Osteocyte (in vitro differentiated cells): ENCODE data around the gene RAD51B. TPM values are rescaled to one million over a fixed set of nuclear protein-coding genes. Genes with fewer than 3 reads are reported as not detected.

Experiments used
- DNase-seq: peaks from one replicate; pipeline ENCODE4 v3.0.0; 2021; ENCODE audit warnings: mixed read lengths; ENCODE audit not compliant: unreplicated experiment; ENCODE audit errors: extremely low spot score
- H3K27ac Mint-ChIP-seq: one replicate; pipeline ENCODE4 v1.8.0; 2021; ENCODE audit warnings: mild to moderate bottlenecking, mixed read lengths; ENCODE audit not compliant: unreplicated experiment
- H3K27me3 Mint-ChIP-seq: one replicate; pipeline ENCODE4 v1.8.0; 2021; ENCODE audit warnings: mixed read lengths; ENCODE audit not compliant: unreplicated experiment
- H3K36me3 Mint-ChIP-seq: one replicate; pipeline ENCODE4 v1.8.0; 2021; ENCODE audit warnings: mixed read lengths; ENCODE audit not compliant: unreplicated experiment
- H3K4me1 Mint-ChIP-seq: one replicate; pipeline ENCODE4 v1.8.0; 2021; ENCODE audit warnings: mixed read lengths; ENCODE audit not compliant: unreplicated experiment
- H3K4me3 Mint-ChIP-seq: one replicate; pipeline ENCODE4 v1.8.0; 2021; ENCODE audit warnings: mild to moderate bottlenecking, moderate library complexity, mixed read lengths; ENCODE audit not compliant: unreplicated experiment
- H3K9me3 Mint-ChIP-seq: one replicate; pipeline ENCODE4 v1.8.0; 2021; ENCODE audit warnings: mixed read lengths; ENCODE audit not compliant: unreplicated experiment
- CTCF ChIP-seq: fragments of 200-600 bp; sonication (generic); IDR thresholded peaks from 2 replicates; pipeline ENCODE4 v1.5.0; 2021; ENCODE audit warnings: antibody characterized with exemption, mild to moderate bottlenecking, moderate library complexity
- total RNA-seq: library from RNA; stranded (reverse); gene quantifications from 2 replicates; pipeline ENCODE4 v1.2.1, GENCODE V29; 2021

Gene RAD51B
- total RNA-seq, 1 donor from 2014 or later, result 12.7 TPM

DNA sequence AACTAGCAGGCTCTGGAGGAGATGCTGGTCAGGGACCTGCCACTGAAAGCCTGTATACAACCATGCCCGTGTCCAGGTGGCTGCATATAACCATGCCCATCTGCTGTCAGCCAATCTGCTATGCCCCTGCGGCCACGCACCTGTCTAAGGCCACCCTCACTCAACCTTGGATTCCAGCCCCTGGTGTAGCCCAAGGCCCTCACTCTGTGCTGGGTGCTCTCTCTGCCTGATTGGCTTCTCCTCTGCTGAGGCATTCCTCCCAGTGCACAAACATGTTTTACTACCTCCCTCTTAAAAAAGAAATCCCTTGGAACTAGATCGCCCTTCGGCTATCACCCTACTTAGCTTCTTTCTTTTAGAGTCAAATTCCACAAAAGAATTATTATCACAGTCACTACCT, 927.8 kb downstream of the RAD51B start:
- DNase-seq, result no peak
- Mint-ChIP-seq H3K9me3 (no peaks in the 10 kb centered on the region), H3K27ac (no peak overlapping the region), H3K4me3 (no peak overlapping the region), H3K27me3 (peaks cover 7% of the 10 kb centered on the region), H3K4me1 (peaks cover 4% of the 10 kb centered on the region), H3K36me3 (no peaks in the 10 kb centered on the region)
- no peak for TF ChIP-seq CTCF

DNA sequence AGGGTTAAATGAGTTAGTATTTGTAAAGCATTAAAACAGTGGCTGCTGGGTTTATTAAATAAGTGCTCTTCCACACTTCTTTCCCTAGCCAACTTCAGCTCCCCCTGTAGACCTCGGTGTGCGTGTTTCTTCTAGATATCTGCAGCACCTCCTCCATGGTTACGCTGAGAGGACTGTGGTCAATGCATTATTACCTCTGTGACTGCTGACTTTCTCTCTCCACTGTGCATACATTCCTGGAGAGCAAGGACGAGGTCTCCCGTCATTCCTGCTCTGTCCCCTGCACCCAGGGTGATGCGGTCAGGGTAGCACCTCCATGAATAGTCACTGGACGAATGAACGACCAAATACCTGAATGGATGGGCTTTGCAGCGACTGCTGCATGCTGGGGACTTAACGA, 928.7 kb downstream of the RAD51B start:
- peaks cover 11% of the 10 kb centered on the region for H3K4me1 Mint-ChIP-seq
- no peak overlapping the region for H3K27ac Mint-ChIP-seq
- no peak overlapping the region for H3K4me3 Mint-ChIP-seq
- H3K36me3 Mint-ChIP-seq, result no peaks in the 10 kb centered on the region
- no peaks in the 10 kb centered on the region for H3K9me3 Mint-ChIP-seq
- DNase-seq, result no peak
- no peak for TF ChIP-seq CTCF
- peaks cover 7% of the 10 kb centered on the region for H3K27me3 Mint-ChIP-seq

GRCh38 chr14:68748691-68749090, 929.1 kb downstream of the RAD51B start:
- TF ChIP-seq CTCF, result no peak
- Mint-ChIP-seq H3K27ac (no peak overlapping the region), H3K9me3 (no peaks in the 10 kb centered on the region), H3K4me1 (peaks cover 15% of the 10 kb centered on the region), H3K27me3 (peaks cover 7% of the 10 kb centered on the region), H3K36me3 (no peaks in the 10 kb centered on the region), H3K4me3 (no peak overlapping the region)
- no peak for DNase-seq

DNA sequence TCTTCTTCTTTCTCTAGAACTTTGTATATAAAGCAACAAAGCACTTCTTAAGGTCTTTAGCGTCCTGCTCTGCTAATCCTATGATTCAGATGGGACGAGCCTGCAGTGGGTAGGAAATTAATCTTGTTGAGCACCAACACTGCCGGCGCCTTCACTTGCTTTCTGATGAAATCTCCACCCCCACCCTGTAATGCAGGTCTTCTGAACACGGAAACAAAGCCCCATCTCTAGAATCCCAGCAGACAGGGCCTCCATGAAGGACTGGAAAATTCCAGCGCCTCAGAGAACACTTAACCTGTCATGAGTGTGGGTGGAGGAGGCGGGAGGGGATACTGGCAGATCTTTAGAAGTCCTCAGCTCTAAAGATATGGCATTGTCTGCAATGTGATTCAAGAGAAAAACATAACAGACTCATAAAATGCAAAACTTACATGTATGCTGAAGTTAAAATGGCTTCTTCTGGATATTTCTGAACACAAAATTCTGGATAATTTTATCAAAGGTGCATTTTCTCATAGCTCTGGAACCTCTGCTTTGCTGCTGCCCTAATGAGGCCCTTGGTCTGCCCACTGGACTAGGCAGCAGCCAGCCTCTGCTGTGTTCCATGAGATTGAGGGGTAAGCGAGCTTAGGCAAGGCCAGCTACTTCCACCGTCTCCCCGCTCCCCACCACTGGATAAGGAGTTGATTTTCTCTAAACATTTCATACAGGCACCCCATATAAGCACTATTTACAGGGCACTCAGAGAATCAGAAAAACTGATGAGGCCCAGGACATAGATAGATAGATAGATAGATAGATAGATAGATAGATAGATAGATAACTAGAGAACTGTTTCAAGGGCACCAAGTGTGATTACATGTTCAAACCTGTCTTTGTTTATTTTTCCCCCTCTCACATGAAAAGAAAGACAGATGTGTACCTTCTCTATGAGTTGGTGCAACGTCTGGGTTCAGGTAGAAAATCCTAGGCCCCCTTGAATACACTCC, 930.2 kb downstream of the RAD51B start:
- Mint-ChIP-seq H3K36me3 (no peaks in the 10 kb centered on the region), H3K4me1 (peaks cover 22% of the 10 kb centered on the region), H3K27ac (no peak overlapping the region), H3K4me3 (no peak overlapping the region), H3K9me3 (no peaks in the 10 kb centered on the region), H3K27me3 (peaks cover 5% of the 10 kb centered on the region)
- DNase-seq, result no peak
- no peak for TF ChIP-seq CTCF

DNA sequence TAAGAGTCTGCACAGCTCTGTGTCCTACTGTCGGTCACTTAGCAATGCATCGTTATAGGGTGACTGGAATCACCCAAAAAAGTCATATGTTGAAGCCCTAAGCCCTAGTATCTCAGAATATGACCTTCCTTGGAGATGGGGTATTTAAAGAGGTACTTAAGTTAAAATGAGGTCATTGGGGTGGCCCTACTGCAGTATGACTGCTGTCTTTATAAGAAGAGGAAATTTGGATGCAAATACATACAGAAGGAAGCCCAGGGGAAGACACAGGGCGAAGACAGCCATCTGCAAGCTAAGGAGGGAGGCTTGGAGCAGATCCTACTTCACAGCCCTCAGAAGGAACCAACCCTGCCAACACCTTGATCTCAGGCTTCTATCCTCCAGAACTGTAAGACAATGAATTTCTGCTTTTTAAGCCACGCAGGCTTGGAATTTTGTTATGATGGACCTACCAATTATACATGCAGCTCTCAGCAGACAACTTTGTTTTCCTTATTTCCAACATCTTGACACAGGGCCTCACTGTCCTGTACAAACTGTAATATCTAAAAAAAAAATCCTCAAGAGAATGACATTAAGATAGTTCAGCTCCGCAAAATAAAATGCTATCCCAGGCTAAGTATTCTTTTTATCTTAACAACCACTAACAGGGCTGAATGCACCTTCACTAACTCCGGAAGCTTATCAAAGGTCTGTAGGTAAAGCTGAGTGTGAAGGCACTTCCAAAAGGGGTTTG, 932.9 kb downstream of the RAD51B start:
- Mint-ChIP-seq H3K9me3 (no peaks in the 10 kb centered on the region), H3K27ac (no peak overlapping the region), H3K36me3 (no peaks in the 10 kb centered on the region), H3K27me3 (peaks cover 2% of the 10 kb centered on the region), H3K4me3 (no peak overlapping the region), H3K4me1 (peaks cover 27% of the 10 kb centered on the region)
- no peak for TF ChIP-seq CTCF
- no peak for DNase-seq
